Measurements from ENCODE around the gene MGAT4B. TPM values are rescaled to one million over a fixed set of nuclear protein-coding genes. Genes with fewer than 3 reads are reported as not detected.

The MGAT4B gene
- total RNA-seq, 1 experiment from 2014 or later, result 59.5 TPM

GRCh38 chr5:179832039-179832745 lies 25.5 kb upstream of the MGAT4B start:
- Histone ChIP-seq H3K9me3 (ENCODE audit: low read depth, low read length, poor library complexity, severe bottlenecking) (no peaks in the 10 kb centered on the region), H3K27me3 (replicated peaks; ENCODE audit: insufficient read depth, low read depth, low read length, poor library complexity) (no peaks in the 10 kb centered on the region), H3K4me1 (ENCODE audit: insufficient read depth, low read length, poor library complexity, severe bottlenecking) (no peaks in the 10 kb centered on the region), H3K27ac (ENCODE audit: low read depth, low read length, poor library complexity, severe bottlenecking) (no peak overlapping the region), H3K4me3 (ENCODE audit: low read depth, low read length, poor library complexity, severe bottlenecking) (no peak overlapping the region), H3K36me3 (ENCODE audit: insufficient read depth, low read length, poor library complexity, severe bottlenecking) (peaks cover 56% of the 10 kb centered on the region)
- no peak for DNase-seq (ENCODE audit: low spot score)
- ChIA-PET CTCF (no interaction called here), POLR2A (ENCODE audit: low non-redundant PET) (no interaction called here)
- no TSS peak for BruUV-seq (replicated peaks)
- intact Hi-C loops (cut with micrococcal nuclease; ENCODE audit: unreplicated experiment), result no loop called here
- TF ChIP-seq CTCF (conservative IDR thresholded peaks at IDR 0.05; ENCODE audit: low read depth, low read length) (no peak), EZH2 (IDR thresholded peaks at IDR 0.05; ENCODE audit: borderline replicate concordance, low read depth, low read length, poor library complexity, severe bottlenecking) (no peak)

- ChIA-PET CTCF (no interaction called here), POLR2A (ENCODE audit: low non-redundant PET) (no interaction called here)
- Histone ChIP-seq H3K27ac (ENCODE audit: low read depth, low read length, poor library complexity, severe bottlenecking) (no peak overlapping the region), H3K9me3 (ENCODE audit: low read depth, low read length, poor library complexity, severe bottlenecking) (no peaks in the 10 kb centered on the region), H3K36me3 (ENCODE audit: insufficient read depth, low read length, poor library complexity, severe bottlenecking) (peaks cover 50% of the 10 kb centered on the region), H3K27me3 (replicated peaks; ENCODE audit: insufficient read depth, low read depth, low read length, poor library complexity) (no peaks in the 10 kb centered on the region), H3K4me3 (ENCODE audit: low read depth, low read length, poor library complexity, severe bottlenecking) (no peak overlapping the region), H3K4me1 (ENCODE audit: insufficient read depth, low read length, poor library complexity, severe bottlenecking) (no peaks in the 10 kb centered on the region)
- intact Hi-C loops (cut with micrococcal nuclease; ENCODE audit: unreplicated experiment), result no loop called here
- no peak for DNase-seq (ENCODE audit: low spot score)
- no peak for TF ChIP-seq EZH2 (IDR thresholded peaks at IDR 0.05; ENCODE audit: borderline replicate concordance, low read depth, low read length, poor library complexity, severe bottlenecking)
- no peak for TF ChIP-seq CTCF (conservative IDR thresholded peaks at IDR 0.05; ENCODE audit: low read depth, low read length)
- no TSS peak for BruUV-seq (replicated peaks)
Observed at GRCh38 chr5:179830818-179831468, 24.3 kb upstream of the MGAT4B start.

- Histone ChIP-seq H3K27me3 (replicated peaks; ENCODE audit: insufficient read depth, low read depth, low read length, poor library complexity) (no peaks in the 10 kb centered on the region), H3K27ac (ENCODE audit: low read depth, low read length, poor library complexity, severe bottlenecking) (no peak overlapping the region), H3K36me3 (ENCODE audit: insufficient read depth, low read length, poor library complexity, severe bottlenecking) (peaks cover 58% of the 10 kb centered on the region), H3K9me3 (ENCODE audit: low read depth, low read length, poor library complexity, severe bottlenecking) (no peaks in the 10 kb centered on the region), H3K4me1 (ENCODE audit: insufficient read depth, low read length, poor library complexity, severe bottlenecking) (no peaks in the 10 kb centered on the region), H3K4me3 (ENCODE audit: low read depth, low read length, poor library complexity, severe bottlenecking) (no peak overlapping the region)
- intact Hi-C loops (cut with micrococcal nuclease; ENCODE audit: unreplicated experiment), result no loop called here
- no TSS peak for BruUV-seq (replicated peaks)
- no peak for DNase-seq (ENCODE audit: low spot score)
- ChIA-PET POLR2A (ENCODE audit: low non-redundant PET) (interaction anchor here (0.6 kb wide), 2 partner anchors 12 to 76 kb away, joined by 3 read pairs; no protein-coding TSS in a partner anchor), CTCF (no interaction called here)
- TF ChIP-seq EZH2 (IDR thresholded peaks at IDR 0.05; ENCODE audit: borderline replicate concordance, low read depth, low read length, poor library complexity, severe bottlenecking), result no peak
- no peak for TF ChIP-seq CTCF (conservative IDR thresholded peaks at IDR 0.05; ENCODE audit: low read depth, low read length)
Observed at GRCh38 chr5:179829732-179830435, 23.2 kb upstream of the MGAT4B start.
